Activated CD4-positive, alpha-beta memory T cell treated with anti-CD3 and anti-CD28 coated beads, Interleukin-2, amount 10 ng/mL, durations not matched to agents 7 days and 5 days (primary cell): ENCODE measurements around the gene PCSK4. TPM values are rescaled to one million over a fixed set of nuclear protein-coding genes. Genes with fewer than 3 reads are reported as not detected.
"Not testable (repeated sequence)": the region's sequence is repeated elsewhere in the genome, so short reads cannot be mapped to it uniquely, and the experiment has no call there.

Experiments
- CTCF ChIA-PET: fragments of 350-600 bp; sonication (Branson Sonifier 250); formaldehyde crosslinking; loops from one replicate; lab custom pipeline; 2021; ENCODE audit warnings: antibody characterized with exemption, inconsistent platforms; lab: Charles Lee
- POLR2A ChIA-PET: fragments of 350-600 bp; sonication (Branson Sonifier 250); formaldehyde crosslinking; loops from one replicate; lab custom pipeline; 2021; ENCODE audit warnings: antibody characterized with exemption; lab: Charles Lee
- DNase-seq: peaks from one replicate; pipeline ENCODE4 v3.0.0-alpha.2; 2020
- H3K27ac Mint-ChIP-seq: one replicate; pipeline ENCODE4 v1.8.0; 2021; ENCODE audit warnings: mild to moderate bottlenecking, mixed read lengths
- H3K27me3 Mint-ChIP-seq: one replicate; pipeline ENCODE4 v1.8.0; 2021; ENCODE audit warnings: mixed read lengths
- H3K36me3 Mint-ChIP-seq: one replicate; pipeline ENCODE4 v1.8.0; 2021; ENCODE audit warnings: low read depth, mixed read lengths
- H3K4me1 Mint-ChIP-seq: one replicate; pipeline ENCODE4 v1.8.0; 2021; ENCODE audit warnings: mixed read lengths
- H3K4me3 Mint-ChIP-seq: one replicate; pipeline ENCODE4 v1.8.0; 2021; ENCODE audit warnings: mild to moderate bottlenecking, mixed read lengths
- H3K9me3 Mint-ChIP-seq: one replicate; pipeline ENCODE4 v1.8.0; 2021; ENCODE audit warnings: mixed read lengths
- total RNA-seq, 2 experiments: library from RNA; stranded (reverse); gene quantifications; one replicate each; pipeline ENCODE4 v1.2.3, GENCODE V29; 2021

PCSK4 gene
- total RNA-seq, 2 experiments from 2014 or later: 2.5 to 3.6 TPM

- no peak overlapping the region for H3K4me3 Mint-ChIP-seq
- H3K27ac Mint-ChIP-seq: no peak overlapping the region
- no peaks in the 10 kb centered on the region for H3K9me3 Mint-ChIP-seq
- H3K27me3 Mint-ChIP-seq: no peaks in the 10 kb centered on the region
- no peak for DNase-seq
- ChIA-PET POLR2A (no interaction called here), CTCF (no interaction called here)
- H3K4me1 Mint-ChIP-seq: peaks cover 7% of the 10 kb centered on the region
- peaks cover 2% of the 10 kb centered on the region for H3K36me3 Mint-ChIP-seq
Observed at GRCh38 chr19:1483979-1484428, 6.1 kb downstream of the PCSK4 start.

DNA sequence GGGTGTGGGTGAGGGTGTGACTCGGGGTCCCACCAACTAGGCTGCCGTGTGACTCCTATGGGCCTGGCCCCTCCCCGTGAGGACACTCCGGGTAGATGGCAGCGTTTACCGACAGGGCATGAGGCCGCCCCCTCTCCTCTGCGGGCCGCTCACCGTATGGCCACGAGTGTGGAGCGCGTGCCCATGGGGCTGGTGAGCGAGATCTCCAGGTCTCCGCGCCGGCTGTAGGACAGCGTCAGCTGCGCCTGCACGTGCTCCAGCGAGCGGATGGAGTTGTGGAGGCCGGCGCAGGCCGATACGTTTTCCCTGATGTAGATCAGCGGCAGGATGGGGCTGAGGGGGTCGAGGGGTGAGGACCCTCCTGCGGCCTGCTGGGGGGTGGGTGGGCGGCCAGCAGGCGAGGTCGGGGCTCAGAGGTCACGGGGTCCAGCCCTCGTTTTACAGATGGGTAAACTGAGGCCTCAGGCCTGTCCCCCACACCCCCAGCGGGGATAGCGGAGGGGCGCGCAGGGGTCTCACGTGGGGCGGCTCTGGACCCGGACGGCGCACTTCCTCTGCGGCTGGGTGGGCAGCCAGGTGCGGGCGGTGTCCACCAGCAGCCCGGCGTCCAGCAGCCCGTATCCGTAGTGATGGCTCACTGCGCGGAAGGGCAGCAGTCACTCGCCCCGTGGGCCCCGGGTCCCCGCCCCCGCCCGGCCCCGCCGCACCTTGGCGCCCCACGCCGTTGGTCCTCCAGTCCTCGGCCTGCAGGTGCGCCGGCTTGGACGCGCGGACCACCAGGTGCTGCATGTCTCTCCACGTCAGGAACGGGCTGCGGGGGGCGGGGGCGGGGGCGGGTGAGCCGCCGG, 6.8 kb downstream of the PCSK4 start:
- POLR2A ChIA-PET: no interaction called here
- H3K27me3 Mint-ChIP-seq: no peaks in the 10 kb centered on the region

GRCh38 chr19:1482361-1483130, 7.6 kb downstream of the PCSK4 start:
- Mint-ChIP-seq H3K27ac (no peak overlapping the region), H3K4me1 (peaks cover 14% of the 10 kb centered on the region), H3K27me3 (no peaks in the 10 kb centered on the region), H3K36me3 (peaks cover 3% of the 10 kb centered on the region), H3K4me3 (no peak overlapping the region), H3K9me3 (no peaks in the 10 kb centered on the region)
- POLR2A ChIA-PET: no interaction called here
- no peak for DNase-seq
- CTCF ChIA-PET: no interaction called here

More for the DNA sequence above, 6.8 kb downstream of the PCSK4 start:
- CTCF ChIA-PET: no interaction called here
- Mint-ChIP-seq H3K36me3 (peaks cover 3% of the 10 kb centered on the region), H3K27ac (no peak overlapping the region), H3K9me3 (no peaks in the 10 kb centered on the region), H3K4me3 (no peak overlapping the region), H3K4me1 (peaks cover 8% of the 10 kb centered on the region)
- DNase-seq: no peak

GRCh38 chr19:1481893-1482360, 8.2 kb downstream of the PCSK4 start:
- DNase-seq: no peak
- no peaks in the 10 kb centered on the region for H3K9me3 Mint-ChIP-seq
- POLR2A ChIA-PET: no interaction called here
- no peak overlapping the region for H3K27ac Mint-ChIP-seq
- peaks cover 8% of the 10 kb centered on the region for H3K36me3 Mint-ChIP-seq
- peaks cover 20% of the 10 kb centered on the region for H3K4me1 Mint-ChIP-seq
- no peak overlapping the region for H3K4me3 Mint-ChIP-seq
- no peaks in the 10 kb centered on the region for H3K27me3 Mint-ChIP-seq
- CTCF ChIA-PET: no interaction called here

DNA sequence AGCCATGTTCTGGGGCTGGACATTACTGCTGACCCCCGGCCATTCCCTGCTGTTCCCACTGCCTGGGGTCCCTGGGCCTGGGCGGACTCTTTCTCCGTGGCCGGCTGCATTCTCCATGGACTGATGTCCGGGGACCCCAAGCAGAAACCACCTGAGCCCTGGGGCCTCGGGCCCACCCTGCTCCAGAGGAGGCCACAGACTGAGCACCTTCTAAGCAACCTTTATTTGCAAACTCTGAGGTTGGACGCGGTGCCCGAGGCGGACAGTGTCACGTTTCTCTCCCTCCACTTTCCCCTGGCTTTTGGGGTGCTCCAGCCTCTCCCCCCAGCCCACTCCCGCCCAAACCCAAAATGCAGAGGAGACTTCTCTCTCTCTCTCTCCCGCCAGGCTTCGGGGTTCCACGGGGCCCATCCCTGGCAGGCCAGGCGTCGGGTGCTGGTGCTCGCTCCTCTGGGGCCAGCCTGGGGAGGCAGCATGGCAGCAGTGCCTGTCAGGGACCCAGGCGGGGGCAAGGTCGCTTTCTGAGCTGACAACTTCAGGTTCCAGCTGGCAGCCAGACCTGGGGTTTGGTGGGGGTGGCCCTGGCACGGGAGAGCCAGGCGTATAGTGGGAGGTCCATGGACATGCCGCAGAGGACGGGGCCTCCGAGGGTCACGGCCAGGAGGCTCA, 8.8 kb downstream of the PCSK4 start:
- no peak overlapping the region for H3K27ac Mint-ChIP-seq
- no peaks in the 10 kb centered on the region for H3K27me3 Mint-ChIP-seq
- H3K9me3 Mint-ChIP-seq: no peaks in the 10 kb centered on the region
- ChIA-PET POLR2A (no interaction called here), CTCF (no interaction called here)
- H3K4me3 Mint-ChIP-seq: no peak overlapping the region
- peaks cover 8% of the 10 kb centered on the region for H3K36me3 Mint-ChIP-seq
- DNase-seq: no peak
- peaks cover 20% of the 10 kb centered on the region for H3K4me1 Mint-ChIP-seq

DNA sequence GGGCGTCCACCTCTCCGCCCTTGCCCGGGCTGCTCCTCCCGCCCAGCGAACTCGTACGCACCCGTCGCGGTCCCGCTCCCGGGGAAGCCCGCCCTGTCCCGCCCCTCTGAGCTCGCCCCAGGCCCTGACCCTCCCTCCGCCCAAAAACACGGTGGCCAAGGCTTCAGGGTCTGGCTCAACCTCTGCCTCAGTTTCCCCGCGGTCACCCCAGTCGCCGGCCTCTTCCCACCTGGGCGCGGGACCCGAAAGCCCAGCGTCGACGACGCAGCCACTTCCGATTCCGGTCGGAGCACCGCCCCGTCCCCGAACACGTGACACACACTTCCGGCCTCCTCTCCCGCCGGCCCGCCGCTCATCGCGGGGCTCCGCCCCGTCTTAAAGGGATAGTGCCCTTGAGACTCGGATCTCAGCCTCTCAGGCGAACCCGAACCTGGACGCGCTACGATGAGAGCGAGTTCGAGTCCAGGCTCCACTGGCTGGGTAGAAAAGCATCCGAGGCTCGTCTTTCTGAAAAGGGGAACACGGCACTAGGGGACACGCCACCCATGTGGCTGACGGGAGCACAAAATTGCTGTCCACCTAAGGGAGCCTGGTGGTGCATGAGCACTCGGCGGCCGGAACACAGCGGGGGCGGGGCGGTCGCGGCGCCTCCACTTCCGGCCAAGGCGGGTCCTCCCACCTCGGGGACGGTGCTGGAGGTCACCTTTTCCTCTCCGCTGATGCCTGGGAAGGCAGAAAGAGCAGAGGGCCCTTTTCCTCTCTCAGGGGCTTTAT, 11.0 kb downstream of the PCSK4 start, which contains the start of gene C19orf25:
Gene C19orf25, minus strand, starts transcription at position 282 of the 774 bp plus-strand sequence. CDS start 312 bp downstream, outside the sequence.
- peak within 1 kb of the TSS; percentile 87 for H3K27ac Mint-ChIP-seq
- peaks cover 11% of the 10 kb centered on the region for H3K36me3 Mint-ChIP-seq
- H3K4me3 Mint-ChIP-seq: peak within 1 kb of the TSS; percentile 100
- ChIA-PET CTCF (no interaction called here), POLR2A (interaction anchor here (2.1 kb wide), 1 partner anchor 10 kb away, joined by 6 read pairs; no protein-coding TSS in a partner anchor)
- DNase-seq: peak; percentile 95
- H3K4me1 Mint-ChIP-seq: peaks cover 20% of the 10 kb centered on the region
- no peaks in the 10 kb centered on the region for H3K27me3 Mint-ChIP-seq
- no peaks in the 10 kb centered on the region for H3K9me3 Mint-ChIP-seq

- ChIA-PET CTCF (interaction anchor here (0.5 to 1.1 kb wide), 2 partner anchors 14 to 459 kb away, joined by 3 read pairs; partner anchors contain the start of gene REEP6), POLR2A (interaction anchor here (2.1 kb wide), 1 partner anchor 8 kb away, joined by 6 read pairs; no protein-coding TSS in a partner anchor)
- H3K27me3 Mint-ChIP-seq, DNase-seq, H3K9me3 Mint-ChIP-seq: not testable (repeated sequence)
- Mint-ChIP-seq H3K4me3 (peak overlapping the region; percentile 49), H3K4me1 (peaks cover 23% of the 10 kb centered on the region), H3K36me3 (peaks cover 11% of the 10 kb centered on the region), H3K27ac (peak overlapping the region; percentile 21)
Observed at GRCh38 chr19:1477056-1477455, 13.1 kb downstream of the PCSK4 start.

DNA sequence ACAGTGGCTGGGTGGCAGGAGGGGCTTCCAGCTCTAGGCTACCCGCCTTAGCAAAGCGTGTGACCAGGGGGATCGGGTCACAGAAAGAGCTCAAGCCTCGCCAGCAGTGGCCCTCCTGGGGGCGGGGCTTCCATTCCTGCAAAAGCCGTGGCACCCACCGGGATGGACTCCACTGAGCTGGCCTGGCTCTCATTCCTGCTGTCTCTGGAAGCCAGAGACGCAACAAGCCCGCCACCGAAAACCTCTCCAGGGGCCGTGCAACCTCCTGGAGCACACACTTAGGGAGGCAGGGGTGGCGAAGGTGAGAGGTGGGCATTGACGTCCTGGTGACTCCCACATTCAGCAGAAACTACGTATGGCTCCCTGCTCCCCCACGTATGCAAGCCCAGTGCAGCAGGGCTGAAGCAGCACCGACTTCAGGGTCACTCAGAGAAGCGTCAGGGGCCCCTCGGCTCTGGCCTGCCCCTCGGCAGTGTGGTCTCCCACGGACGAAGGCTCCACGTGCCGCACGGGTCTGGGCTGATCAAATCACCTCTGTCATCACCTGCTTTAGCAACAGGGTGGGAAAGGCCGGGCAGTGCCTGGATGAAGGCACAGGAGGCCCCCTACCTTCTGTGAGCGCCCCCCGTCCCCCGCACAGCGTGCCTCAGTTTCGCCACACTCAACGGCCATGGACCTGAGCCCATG, 14.3 kb downstream of the PCSK4 start:
- Mint-ChIP-seq H3K27me3 (peaks cover 3% of the 10 kb centered on the region), H3K27ac (no peak overlapping the region), H3K36me3 (peaks cover 11% of the 10 kb centered on the region), H3K4me3 (no peak overlapping the region), H3K4me1 (peaks cover 30% of the 10 kb centered on the region), H3K9me3 (no peaks in the 10 kb centered on the region)
- CTCF ChIA-PET: no interaction called here
- POLR2A ChIA-PET: no interaction called here
- DNase-seq: no peak

GRCh38 chr19:1474765-1475351, 15.3 kb downstream of the PCSK4 start:
- H3K4me3 Mint-ChIP-seq: no peak overlapping the region
- no peaks in the 10 kb centered on the region for H3K9me3 Mint-ChIP-seq
- ChIA-PET CTCF (interaction anchor here (0.7 kb wide), 1 partner anchor 9 kb away, joined by 3 read pairs; no protein-coding TSS in a partner anchor), POLR2A (interaction anchor here (0.8 kb wide), 1 partner anchor 206 kb away, joined by 4 read pairs; the partner anchor contains the start of gene CIRBP)
- H3K27me3 Mint-ChIP-seq: peaks cover 6% of the 10 kb centered on the region
- H3K27ac Mint-ChIP-seq: no peak overlapping the region
- peaks cover 34% of the 10 kb centered on the region for H3K4me1 Mint-ChIP-seq
- no peak for DNase-seq
- peaks cover 11% of the 10 kb centered on the region for H3K36me3 Mint-ChIP-seq

DNA sequence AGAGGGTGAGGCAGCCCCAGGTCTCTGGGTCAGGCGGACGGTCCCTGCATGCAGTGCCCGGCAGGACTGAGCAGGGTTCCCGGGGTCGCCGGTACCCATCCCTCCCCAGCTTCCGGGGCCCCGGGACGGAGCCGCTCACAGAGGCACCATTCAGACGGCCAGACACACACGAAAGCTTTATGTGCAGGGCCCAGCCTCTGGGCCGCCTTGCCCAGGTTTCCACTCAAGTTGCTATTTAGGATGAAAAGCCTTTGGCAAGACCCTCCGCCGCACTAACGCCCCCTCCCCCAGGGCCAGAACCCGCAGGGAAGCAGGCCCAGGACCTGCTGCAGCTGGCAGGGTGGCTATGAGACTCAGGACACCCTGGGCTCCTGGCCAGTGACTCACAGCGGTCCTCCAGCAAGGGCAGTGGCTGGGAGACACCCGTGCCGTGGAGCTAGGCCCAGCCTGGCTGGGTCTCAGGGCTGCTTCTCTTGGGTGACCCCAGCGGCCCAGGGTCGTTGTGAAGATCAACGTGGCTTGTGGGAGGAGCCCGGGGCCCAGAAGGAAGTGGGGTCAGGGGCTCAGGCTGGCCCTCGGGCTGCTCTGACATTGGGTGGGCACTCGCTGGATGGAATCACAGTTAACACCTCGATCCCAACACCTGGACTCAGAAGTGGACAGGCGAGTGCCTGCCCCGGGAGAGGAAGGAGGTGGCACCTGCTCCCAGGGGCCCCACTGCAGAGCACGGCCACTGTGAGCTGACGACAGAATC, 16.0 kb downstream of the PCSK4 start:
- peaks cover 6% of the 10 kb centered on the region for H3K27me3 Mint-ChIP-seq
- CTCF ChIA-PET: interaction anchor here (0.7 to 0.9 kb wide), 2 partner anchors 8 to 319 kb away, joined by 3 to 4 read pairs; no protein-coding TSS in a partner anchor
- H3K27ac Mint-ChIP-seq: no peak overlapping the region
- no peaks in the 10 kb centered on the region for H3K9me3 Mint-ChIP-seq
- DNase-seq: no peak
- H3K4me3 Mint-ChIP-seq: no peak overlapping the region
- POLR2A ChIA-PET: interaction anchor here (0.8 kb wide), 2 partner anchors 17 to 205 kb away, joined by 3 to 4 read pairs; partner anchors contain the start of genes CIRBP and REEP6
- peaks cover 11% of the 10 kb centered on the region for H3K36me3 Mint-ChIP-seq
- peaks cover 29% of the 10 kb centered on the region for H3K4me1 Mint-ChIP-seq
